NCI-H1694 treated with DMSO at 0.1 percent for 48 hours (cell line): ENCODE data around the gene NEK4.
"Not testable (repeated sequence)": the region's sequence is repeated elsewhere in the genome, so short reads cannot be mapped to it uniquely, and the experiment has no call there.

Experiments used
- DNase-seq: peaks from one replicate; lab custom pipeline; 2025; lab: John Stamatoyannopoulos, UW

The NEK4 gene

DNA sequence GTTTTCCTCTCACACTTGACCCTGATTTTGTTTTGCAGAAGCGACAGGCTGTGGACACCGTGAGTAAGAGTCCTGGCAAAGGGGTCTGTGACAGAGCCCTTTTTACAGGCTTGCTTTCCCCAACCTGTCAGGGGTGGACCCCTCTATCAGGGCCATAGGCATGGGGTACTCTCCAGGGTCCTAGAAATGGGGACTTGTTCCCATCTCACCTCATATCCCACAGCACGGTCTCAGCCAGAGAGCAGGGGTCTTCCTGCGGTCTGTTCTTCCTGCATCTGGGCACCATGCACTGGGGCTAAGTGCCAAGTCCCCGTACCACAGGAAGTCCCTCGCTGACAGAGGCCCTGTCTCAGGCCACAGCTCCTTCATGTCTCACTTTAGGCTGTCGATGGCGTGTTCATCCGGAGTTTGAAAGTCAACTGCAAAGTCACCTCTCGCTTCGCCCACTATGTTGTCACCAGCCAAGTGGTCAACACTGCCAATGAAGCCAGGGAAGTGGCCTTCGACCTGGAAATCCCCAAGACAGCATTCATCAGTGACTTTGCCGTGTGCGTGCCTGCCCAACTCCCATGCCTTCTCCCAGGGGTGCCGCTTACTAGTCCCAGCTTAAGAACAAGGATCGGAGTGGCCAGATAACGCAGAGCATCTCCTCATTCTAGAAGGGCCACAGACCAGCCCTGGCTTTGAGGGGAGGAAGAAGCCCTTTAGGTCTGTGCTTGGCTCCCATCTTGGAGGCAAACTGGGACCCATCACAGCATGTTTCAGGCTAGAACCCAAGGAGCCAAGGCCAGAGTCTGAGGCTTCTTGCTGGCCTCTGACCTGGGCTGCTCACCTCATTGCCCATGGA, 7.4 kb upstream of the NEK4 start:
- no peak for DNase-seq

DNA sequence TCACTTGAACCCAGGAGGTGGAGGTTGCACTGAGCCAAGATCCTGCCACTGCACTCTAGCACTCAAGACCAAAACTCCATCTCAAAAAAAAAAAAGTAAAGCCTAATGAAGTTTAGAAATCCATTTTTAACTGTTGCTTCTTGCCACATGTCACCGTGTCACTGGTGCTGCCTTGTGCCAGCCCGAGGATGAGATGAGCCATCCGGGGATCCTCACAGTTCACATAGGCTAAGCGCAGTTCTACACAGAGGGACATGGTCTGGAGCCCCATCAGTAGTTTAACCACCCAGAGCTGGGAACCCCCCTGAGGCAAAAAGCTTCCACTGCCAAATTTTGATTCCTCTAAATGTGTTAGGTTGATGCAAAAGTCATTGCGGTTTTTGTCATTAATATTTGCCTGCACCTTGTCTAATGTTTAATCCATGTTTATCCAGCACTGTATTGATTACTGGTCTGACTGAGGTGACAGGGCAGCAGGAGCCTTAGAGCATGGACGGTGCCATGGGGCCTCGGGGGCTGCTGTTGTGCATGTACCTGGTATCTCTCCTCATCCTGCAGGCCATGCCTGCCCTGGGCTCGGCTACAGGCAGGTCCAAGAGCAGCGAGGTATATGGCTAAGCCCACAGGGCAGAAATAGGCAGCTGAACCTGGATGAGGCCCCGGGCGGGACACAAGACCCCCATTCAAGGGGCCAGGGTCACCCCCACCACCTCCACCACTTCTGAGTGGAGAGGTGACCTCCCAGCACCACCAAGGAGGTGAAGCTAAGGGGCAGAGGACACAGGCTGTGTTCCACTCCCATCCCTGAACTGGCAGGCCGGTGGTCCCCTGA, 6.6 kb upstream of the NEK4 start, which contains the start of gene ITIH1:
Gene ITIH1, plus strand, starts transcription at position 473 of the 832 bp plus-strand sequence. Its CDS starts 17 bp downstream, at position 490.
- DNase-seq, result no peak

DNA sequence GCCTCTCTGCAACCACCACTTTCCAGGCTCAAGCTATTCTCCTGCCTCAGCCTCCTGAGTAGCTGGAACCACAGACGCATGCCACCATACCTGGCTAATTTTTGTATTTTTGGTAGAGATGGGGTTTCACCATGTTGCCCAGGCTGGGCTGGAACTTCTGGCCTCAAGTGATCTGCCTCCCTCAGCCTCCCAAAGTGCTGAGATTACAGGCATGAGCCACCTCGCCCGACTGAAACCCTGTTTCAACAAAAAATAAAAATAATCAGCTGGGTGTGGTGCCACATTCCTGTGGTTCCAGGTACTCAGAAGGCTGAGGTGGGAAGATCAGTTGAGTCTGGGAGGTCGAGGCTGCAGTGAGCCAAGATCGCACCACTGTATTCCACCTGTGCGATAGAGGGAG, 5.7 kb upstream of the NEK4 start:
- DNase-seq, result not testable (repeated sequence)

DNA sequence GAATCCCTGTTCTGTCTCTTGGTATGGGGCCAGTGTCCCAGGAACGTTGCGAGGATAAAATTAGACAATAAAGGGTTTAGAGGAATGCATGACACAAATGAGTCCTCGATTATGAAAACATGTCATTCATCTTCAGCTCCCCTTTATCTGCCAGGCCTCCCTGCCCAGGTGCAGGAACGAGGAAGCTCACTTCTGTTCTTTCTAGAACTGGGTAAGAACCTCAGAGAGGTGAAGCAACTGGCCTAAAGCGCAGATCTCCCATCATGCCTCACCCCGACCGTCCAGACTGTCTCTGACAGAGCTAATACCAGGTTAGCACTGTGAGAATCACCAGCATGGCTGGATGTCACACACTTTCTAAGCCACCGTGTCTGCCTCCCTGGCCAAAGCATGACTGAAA, 5.1 kb upstream of the NEK4 start:
- no peak for DNase-seq

DNA sequence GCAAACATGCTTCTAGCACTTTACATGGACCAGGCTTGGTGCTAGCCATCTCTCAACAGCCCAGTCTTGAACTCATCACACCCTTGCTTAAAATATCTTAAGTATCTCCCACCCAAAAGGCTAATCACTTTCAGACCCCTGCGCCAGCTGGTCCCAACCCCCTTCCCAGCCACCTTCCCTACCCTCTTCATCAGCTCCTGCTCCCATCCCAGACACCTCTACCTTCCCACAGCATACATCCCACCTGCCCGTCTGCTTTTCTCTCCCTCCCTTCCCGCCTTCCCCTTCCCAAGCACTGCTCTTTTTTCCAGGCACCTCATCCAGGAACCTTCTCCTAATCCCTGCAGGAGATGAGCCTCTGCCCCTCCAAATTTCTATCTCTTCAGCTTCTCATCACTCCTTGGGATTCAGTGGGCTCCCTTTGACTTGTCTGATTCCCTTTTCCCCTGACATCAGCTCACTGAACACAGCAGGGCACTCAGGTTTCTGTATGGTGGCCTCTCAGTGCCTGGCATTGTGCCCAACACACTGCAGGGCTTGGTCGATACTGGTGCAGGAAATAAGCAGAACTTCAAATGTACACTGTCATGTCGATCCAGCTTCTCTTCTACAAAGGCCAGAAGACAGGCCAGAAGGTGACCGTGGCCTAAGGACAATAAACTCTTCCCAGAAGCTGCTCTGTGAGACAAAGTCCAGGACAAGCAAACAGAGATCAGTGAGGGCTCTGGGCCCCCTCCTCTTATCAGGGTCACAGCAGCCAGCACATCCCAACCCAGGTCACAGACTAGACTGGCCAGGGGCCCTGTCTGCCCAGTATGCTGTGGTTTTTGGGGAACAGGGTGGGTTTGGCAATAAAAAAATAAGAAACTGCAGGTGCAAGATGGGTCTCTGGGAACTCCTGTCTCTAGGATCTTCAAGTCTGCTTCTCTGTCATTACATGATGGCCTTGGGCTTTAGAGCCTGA, 4.4 kb upstream of the NEK4 start:
- DNase-seq, result no peak

DNA sequence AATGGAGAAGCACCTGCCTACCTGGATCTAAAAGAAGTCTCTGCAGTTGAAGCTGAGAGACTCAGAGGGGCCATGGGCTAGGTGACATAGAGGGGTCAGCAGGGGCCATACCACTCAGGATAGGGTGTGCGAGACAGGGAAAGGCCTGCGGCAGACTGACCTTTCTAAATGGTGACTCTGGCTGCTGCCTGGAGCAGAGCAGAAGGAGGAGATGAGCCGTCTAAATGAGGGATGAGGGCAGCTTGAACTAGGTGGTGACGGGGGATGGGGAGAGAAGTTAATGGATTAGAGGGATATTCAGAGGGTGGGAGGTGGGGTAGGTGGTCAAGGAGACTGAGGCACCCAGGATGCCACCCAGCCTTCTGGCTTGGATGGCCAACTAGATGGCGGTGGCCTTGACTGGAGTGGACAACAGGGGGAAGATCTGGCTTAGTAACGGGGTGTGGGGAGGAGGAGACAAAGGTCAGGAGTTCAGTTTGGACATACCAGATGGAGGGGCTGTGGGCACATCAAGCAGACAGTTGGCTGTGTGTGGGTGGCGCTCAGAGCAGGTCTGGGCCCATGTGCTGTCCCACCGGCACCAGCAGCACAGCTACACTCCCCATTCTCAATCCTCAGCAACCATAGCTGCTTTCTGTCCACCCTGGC, 3.5 kb upstream of the NEK4 start:
- no peak for DNase-seq

DNA sequence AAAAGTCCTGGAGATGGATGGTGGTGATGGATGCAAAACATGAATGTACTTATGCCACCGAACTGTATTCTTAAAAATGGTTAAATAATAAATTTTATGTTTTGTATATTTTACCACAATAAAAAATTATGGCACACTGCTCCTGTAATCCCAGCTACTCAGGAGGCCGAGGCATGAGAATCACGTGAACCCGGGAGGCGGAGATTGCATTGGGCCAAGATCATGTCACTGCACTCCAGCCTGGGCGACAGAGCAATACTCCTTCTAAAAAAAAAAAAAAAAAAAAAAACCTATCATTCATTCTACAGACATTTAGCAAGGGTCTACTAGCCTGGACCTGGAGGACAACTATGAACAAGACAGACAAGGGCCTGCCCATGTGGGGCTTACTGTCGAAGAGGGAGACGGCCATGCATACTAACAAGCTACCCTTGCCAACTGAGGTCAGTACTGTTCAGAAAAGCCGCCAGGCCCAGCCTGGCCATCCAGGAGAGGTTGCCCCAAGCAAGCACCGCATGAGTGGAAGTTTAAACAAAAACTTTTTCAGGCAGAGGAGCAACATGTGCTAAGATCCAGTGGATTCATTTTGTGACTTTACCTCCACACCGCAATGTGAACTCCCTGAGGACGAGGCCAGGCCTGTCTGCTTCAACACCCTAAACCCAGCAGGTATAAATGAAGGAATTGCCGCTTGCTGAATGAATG, 2.8 kb upstream of the NEK4 start:
- no peak for DNase-seq

DNA sequence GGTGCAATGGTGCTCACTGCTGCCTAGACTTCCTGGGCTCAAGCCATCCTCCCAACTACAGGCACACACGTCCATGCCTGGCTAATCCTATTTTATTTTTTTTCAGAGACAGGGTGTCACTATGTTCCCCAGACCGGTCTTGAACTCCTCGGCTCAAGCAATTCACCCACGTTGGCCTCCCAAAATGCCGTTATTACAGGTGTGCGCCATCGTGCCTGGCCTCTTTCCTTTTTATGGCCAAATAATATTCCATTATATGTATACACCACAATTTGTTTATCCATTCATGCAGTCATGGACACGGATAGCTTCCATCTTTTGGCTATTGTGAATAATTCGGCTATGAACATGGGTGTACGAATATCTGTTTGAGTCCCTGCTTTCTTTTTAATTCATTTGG, 962 bp upstream of the NEK4 start:
- DNase-seq, result no peak

DNA sequence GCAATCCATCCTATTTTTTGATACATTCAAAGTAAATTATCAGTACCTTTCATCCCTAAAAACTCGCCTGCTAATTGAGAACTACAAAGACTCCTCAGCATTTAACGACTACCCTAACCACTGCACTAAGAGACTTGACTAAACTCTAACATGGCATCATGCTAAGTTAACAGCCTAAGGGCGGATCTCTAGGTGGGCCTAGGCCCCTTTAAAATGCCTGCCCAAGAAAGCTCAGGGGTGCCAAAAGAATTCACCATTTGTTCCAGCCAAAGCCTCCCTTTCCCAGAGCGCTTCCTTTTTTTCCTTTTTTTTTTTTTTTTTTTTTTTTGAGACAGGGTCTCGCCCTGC, 568 bp upstream of the NEK4 start:
- no peak for DNase-seq

DNA sequence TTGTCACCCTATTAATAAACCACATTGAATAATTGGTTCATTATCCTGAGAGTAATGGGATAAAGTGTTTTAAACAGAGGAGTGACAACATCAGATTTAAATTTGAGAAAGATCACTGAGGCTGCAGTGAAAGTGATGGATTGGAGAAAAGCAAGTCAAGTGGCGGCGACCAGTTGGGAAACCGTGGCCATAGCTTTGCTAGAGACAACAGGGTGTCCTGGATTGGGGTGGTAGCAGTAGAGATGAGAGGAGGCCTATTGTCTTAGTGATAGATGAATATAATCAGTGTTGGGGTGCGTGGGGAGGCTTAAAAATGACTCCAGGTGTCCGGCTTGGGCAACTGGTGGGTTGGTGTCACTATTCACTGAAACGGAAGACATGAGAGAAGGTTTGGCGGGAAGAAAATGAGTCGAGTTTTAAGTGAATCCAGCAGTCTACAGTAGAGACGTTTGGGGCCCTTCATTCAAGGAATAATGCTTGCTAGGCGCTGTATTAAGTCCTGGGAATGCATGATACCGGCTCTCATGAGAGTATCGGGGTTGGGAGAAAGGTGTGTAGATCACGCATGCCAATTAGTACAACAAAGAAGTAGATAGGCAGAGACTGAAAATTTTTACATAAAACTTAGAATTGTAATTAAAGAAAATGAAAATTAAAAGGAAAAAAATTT, 819 bp downstream of the NEK4 start:
- no peak for DNase-seq

DNA sequence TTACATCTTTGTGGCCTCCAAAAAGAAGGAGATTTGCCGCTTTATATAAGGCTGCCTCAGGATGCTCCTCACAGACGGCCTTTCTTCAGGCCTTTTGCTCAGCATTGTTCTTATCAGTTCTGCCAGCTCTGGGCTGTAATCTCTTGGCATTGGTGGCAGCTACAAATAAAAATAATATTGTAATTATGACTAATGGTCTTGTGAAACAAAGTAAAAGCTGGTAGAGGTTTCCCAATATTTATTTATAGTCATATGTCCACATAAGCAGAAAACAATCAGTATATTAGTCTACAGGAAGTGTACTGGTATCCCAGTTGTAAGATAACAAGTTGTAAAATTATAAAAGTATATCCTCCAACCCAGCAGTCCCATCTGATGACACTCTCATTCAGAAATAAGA, 7.3 kb downstream of the NEK4 start:
- no peak for DNase-seq

DNA sequence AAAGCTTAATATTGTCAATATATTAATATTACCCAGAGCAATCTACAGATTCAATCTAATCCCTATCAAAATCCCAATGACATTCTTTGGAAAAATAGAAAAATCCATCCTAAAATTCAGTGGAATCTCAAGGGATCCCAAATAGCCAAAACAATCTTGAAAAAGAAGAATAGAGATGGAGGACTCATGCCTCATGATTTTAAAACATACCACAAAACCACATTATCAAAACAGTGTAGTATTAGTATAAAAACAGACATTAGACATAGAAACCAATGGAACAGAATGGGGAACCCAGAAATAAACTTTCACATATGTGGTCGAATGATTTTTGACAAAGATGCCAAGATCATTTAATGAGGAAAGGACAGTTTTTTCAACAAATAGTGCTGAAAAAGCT, 14.6 kb downstream of the NEK4 start:
- DNase-seq, result no peak

DNA sequence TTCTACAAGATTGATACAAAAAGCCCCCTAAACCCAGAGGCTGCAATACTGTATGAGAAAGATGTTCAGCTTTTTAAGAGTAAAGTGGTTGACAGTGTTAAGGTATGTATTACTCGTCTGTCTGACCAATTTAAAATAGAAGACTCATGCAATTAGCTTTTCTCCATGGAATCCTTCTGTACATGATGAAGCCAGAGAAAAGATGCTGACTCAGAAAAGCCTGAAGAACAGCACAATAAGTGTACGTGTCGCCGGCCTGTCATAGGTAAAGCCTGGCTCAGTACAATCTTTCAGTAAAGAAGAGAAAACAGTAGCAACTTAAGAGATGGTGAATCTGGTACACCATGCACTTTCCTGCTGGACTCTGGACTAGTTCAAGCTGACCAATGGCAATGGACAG, 16.4 kb downstream of the NEK4 start:
- DNase-seq, result no peak

DNA sequence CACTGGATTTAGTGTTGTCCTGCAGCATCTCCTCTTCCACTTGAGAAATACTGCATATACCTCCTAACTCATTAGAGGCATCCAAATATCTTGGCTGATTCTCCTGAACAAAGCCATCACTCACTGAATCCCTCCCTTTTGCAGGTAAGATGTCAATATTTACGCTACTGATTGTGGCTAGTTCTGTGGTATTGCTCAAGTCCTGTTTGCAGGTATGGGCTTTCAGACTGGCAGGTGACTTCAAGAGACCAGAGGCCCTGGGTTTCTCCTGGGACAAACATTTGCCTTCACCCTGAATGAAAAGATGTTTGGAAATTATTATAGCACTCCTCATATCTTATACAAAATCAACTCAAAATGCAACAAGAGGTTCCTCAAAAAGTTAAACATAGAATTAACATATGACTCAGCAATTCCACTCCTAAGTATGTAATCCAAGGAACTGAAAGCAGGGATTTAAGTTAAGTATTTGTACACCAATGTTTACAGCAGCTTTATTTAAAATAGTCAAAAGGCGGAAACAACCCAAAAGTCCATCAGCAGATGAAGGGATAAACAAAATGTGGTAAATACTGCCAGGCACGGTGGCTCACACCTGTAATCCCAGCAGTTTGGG, 18.6 kb downstream of the NEK4 start:
- no peak for DNase-seq

DNA sequence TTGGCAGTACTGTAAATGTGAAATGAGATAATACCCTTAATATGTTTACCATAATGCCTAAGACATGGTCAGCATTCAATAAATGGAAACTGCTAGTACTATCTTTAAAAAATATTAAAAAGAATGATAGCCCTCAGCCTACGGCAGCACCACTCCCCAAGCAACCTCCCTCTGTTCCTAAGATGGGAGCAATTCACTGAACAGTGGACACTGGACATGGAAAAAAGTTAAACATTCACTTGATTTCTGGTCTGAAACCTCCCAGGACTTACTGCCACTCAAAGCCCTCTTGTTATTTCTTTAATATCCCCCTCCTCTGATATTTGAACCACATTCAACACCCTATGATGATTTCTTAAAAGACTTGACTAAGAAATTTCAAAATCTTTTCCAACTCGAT, 27.0 kb downstream of the NEK4 start:
- DNase-seq, result no peak

DNA sequence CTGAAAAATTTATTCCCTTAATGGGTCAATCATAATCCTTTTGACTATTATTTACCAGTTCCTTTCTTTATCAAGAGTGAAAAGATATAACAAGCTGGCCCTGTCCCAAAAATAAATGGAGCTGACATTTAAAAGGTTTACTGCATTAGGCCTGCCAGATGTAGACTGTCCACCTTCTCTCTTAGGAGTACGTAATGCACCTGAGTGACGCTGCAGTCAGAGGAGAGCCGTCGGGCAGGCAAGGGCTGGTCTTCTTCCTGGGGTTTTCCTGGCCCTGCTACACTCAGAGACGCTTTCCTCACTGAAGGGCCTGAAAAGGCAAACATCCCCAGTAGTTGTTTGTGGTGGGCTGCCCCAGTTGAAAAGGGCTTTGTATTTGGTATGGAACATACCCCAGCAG, 27.6 kb downstream of the NEK4 start:
- no peak for DNase-seq

DNA sequence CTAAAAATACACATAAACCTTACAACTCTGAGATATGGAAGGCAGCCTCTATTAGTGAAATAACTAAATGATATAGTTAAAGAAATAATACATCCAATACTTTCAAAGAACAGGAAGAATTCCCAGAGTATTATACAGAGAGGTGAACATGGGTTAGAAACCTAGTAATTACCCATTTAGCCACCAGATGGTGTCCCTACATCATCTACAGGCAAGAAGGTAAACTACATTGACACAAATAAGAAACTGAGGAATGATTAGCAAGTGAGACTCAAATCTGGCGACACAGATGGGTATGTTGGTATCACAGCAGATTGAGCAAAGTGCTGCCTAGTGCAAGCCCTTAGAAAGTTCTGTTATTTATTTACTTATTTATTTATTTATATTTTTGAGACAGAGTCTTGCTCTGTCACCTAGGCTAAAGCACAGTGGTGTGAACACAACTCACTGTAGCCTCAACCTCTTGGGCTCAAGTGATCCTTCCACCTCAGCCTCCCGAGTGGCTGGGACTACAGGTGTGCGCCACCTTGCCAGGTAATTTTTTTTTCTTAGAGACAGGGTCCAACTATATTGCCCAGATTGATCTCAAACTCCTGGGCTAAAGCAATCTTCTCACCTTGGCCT, 28.2 kb downstream of the NEK4 start:
- peak; percentile 12 for DNase-seq

DNA sequence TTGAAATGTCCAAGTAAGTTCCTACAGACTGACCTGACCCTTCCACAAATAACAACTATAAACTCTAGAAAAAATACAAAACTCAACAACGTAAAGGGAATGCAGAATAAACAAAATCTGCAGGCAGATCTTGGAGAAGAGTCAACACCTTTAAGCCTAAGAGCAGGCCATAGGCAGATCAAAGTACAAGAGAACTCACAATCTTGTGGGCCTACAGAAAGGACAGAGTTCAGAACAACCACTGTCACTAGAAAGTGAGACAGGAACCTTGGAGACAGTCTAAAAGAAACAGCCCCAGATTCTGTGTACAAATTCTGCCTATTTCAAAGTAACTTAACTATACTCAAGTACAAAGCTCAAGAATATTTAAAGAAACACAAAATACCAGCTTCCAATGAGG, 31.0 kb downstream of the NEK4 start:
- no peak for DNase-seq

DNA sequence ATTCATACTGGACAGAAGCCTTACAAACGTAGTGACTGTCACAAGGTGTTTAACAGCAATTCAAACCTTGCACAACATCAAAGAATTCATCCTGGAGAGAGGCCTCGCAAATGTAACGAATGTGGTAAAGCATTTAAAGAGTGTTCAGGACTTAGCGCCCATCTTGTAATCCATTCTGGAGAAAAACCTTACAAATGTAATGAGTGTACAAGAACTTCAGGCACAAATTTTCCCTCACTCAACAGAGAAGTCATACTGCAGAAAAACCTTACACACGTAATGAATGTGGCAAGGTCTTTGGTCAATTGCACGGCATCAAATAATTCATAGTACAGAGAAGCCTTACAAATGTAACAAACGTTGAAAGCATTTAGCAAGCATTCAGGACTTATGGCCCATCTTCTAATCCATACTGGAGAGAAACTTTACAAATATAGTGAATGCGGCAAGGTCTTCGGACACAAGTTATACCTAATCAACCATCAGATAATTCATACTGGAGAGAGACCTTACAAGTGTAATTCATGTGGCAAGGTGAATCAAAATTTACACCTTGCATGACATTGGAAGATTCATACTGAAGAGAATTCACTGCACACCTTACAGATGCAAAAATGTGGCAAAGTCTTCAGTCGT, 37.4 kb downstream of the NEK4 start:
- no peak for DNase-seq
